GM13977 (cell line): ENCODE results near the gene FARP1.

ENCODE experiments used
- DNase-seq: peaks from one replicate; pipeline ENCODE4 v3.0.0; 2012; ENCODE audit warnings: low spot score
- CTCF ChIP-seq: IDR thresholded peaks from 2 replicates; pipeline ENCODE4 v1.5.1; 2012; ENCODE audit warnings: mild to moderate bottlenecking, control low read depth; ENCODE audit not compliant: insufficient read depth; ENCODE audit errors: extremely low read depth, missing control alignments
- in situ Hi-C: fragments of 300-500 bp; cut with MboI; formaldehyde crosslinking; loops from one replicate; pipeline ENCODE4 v1.12.0; 2022; ENCODE audit warnings: low sequenced_read_pairs, low pct_unique_long_range_greater_than_20kb, mixed read lengths, inconsistent platforms; ENCODE audit not compliant: unreplicated experiment

Gene FARP1

DNA sequence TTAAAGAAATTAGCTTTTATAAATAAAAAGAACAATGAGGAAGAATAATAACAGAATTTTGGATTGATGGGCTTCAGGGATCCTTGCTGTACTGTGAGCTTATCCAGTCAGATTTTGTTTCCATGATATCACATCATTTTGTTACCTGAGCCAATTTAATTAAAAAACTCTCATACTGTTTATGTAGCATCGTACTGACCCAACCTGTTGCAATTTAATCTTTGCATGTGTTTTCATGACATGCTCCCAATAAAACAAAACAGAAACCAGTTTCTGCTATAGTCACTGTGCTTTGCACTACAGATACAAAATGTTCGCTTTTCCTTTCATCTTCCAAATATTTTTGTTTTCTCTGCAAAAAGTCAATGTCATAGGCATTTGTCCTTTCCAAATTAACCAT, 143.9 kb downstream of the FARP1 start:
- DNase-seq, result no peak
- no peak for TF ChIP-seq CTCF
- in situ Hi-C loops, result no loop called here

DNA sequence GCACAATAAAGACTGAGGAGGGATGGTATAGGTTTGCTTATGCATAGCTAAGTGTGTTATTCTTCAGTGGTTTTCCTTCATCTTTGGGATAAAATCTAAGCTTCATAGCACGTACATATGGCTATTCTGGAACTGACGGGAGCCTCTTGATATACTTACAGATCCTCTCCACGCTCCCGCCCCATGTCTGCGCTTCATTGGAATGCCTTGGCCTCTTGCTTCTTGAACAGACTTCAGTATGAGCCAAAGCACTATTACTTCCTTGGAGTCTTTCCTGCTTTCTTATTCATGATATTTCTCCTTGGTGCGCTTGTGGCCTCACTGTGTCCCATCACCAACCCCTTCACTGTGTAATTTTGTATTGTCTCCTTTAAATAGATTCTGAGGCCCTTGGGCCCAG, 145.3 kb downstream of the FARP1 start:
- TF ChIP-seq CTCF, result no peak
- no peak for DNase-seq
- in situ Hi-C loops, result no loop called here

DNA sequence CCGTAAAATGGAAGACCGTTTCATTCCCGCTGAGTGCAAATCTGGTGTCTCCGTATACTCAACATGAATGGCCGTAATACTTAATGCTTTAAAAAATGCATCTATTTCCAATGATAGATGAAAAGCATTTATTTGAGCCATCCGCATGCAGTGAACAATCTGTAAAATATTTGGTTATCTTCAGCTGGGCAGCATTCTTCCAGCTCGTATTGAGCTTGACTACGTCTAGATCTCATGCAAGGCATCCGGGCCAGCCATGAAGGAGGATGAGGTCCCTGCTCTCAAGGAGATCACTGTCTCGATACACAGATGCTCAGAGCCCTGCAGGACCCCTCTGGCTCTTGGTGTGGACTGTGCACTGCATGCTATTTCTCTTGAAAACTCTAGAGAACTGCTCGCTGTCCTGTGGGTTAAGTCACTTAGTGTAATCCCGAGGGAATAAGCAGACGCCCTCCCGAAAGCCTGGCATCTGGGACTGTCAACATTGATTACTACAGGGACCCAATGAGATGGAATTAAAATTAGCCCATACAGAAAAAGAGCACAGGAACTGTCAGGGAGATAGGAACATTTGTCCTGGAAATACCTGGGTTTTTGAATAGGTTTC, 146.5 kb downstream of the FARP1 start:
- in situ Hi-C loops, result no loop called here
- no peak for TF ChIP-seq CTCF
- no peak for DNase-seq

- no peak for DNase-seq
- TF ChIP-seq CTCF, result no peak
- in situ Hi-C loops, result no loop called here
These were observed 147.4 kb downstream of the FARP1 start for GRCh38 chr13:98290261-98290660.

DNA sequence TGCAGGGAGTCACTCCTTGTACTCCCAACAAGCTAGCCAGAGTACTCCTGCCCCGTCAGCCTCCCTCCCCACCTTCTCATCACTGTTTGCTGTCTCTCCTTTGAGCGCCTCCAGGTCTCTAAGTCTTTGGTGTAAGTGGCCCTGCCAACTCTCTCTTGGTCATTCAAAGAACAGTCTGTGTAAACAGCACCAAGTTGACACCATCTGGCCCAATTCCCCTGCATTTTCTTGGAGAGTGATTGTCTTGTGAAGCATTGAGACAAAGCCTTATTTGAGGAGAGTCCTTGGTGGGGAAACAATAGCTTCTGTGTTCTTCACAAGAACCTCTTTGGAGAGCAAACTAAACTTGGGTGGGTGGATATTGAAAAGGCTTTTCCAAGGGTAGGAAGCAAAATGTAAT, 148.8 kb downstream of the FARP1 start:
- TF ChIP-seq CTCF, result no peak
- in situ Hi-C loops, result no loop called here
- no peak for DNase-seq

DNA sequence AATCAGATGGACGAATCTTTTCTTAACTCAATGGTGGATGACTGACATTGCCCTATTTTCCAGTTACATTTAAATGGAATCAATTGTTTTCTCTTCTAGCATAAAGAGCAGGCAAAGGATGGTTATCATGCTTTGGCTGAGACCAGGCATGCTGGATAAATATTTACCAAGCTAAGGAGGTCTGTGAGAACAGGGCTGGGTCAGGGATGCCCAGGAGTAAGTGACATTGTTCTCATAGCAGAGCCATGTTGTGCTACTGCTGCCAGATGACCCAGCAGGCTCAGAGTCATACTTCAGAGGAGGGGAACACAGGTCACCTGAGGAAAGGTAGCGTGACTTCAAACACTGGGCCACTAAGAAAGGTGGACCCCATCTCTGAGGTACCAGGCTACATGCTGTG, 150.2 kb downstream of the FARP1 start:
- DNase-seq, result no peak
- no peak for TF ChIP-seq CTCF
- in situ Hi-C loops, result no loop called here

GRCh38 chr13:98293570-98294142, 150.8 kb downstream of the FARP1 start:
- no peak for DNase-seq
- no peak for TF ChIP-seq CTCF
- in situ Hi-C loops, result no loop called here
